K562 (cell line): ENCODE measurements around the gene PMF1. TPM values are rescaled to one million over a fixed set of nuclear protein-coding genes. Genes with fewer than 3 reads are reported as not detected.

Source experiments
- BHLHE40 ChIP-seq: IDR thresholded peaks from 2 replicates; pipeline ENCODE4 v1.6.1; 2011; ENCODE audit warnings: low read length, improper control_type of control experiment
- CBX8 ChIP-seq: fragments of 200-600 bp; sonication (generic); IDR thresholded peaks from 2 replicates; pipeline ENCODE4 v1.6.1; 2012; ENCODE audit warnings: borderline replicate concordance, mixed run types, low read depth, mild to moderate bottlenecking, moderate library complexity, mixed read lengths, low read length, control low read depth, inconsistent platforms; ENCODE audit not compliant: poor library complexity, severe bottlenecking; ENCODE audit errors: extremely low read depth
- CREM ChIP-seq: IDR thresholded peaks from 2 replicates; pipeline ENCODE4 v1.6.1; 2014; ENCODE audit warnings: antibody characterized with exemption, low read depth
- HDAC3 ChIP-seq: fragments of 450-650 bp; IDR thresholded peaks from 2 replicates; pipeline ENCODE4 v1.6.1; 2018; ENCODE audit warnings: borderline replicate concordance, mild to moderate bottlenecking, moderate library complexity; ENCODE audit not compliant: partially characterized antibody
- MEF2A ChIP-seq: IDR thresholded peaks from 2 replicates; pipeline ENCODE4 v1.6.1; 2011; ENCODE audit warnings: low read depth, mild to moderate bottlenecking, low read length, moderate library complexity; ENCODE audit not compliant: control insufficient read depth
- MEF2D ChIP-seq: conservative IDR thresholded peaks from 2 replicates; pipeline ENCODE4 v1.6.1; 2016; ENCODE audit warnings: low read depth, missing genetic modification characterization, missing compliant biosample characterization
- MYC ChIP-seq, 2 experiments: fragments of 250-450 bp in 1 of 2; sonication (Bioruptor Pico) in 1 of 2; IDR thresholded peaks; 2 replicates each; pipeline versions ENCODE4 v1.5.1 to v1.6.1; 2012 to 2021; ENCODE audit warnings: low read depth in 2 of 2, borderline replicate concordance in 1 of 2, improper control_type of control experiment in 1 of 2, low read length in 1 of 2, mild to moderate bottlenecking in 1 of 2, moderate library complexity in 1 of 2
- NCOR1 ChIP-seq: fragments of 450-650 bp; IDR thresholded peaks from 2 replicates; pipeline ENCODE4 v1.6.1; 2016; ENCODE audit warnings: mild to moderate bottlenecking, moderate library complexity
- PKNOX1 ChIP-seq: fragments of 450-650 bp; IDR thresholded peaks from 2 replicates; pipeline ENCODE4 v1.6.1; 2016
- POLR2A ChIP-seq: fragments of 450-650 bp; conservative IDR thresholded peaks from 2 replicates; pipeline ENCODE4 v1.6.1; 2016
- RBBP5 ChIP-seq: fragments of 200-600 bp; sonication (generic); IDR thresholded peaks from 2 replicates; pipeline ENCODE4 v1.6.1; 2012; ENCODE audit warnings: borderline replicate concordance, mild to moderate bottlenecking, low read length, control low read depth, inconsistent platforms; ENCODE audit not compliant: insufficient read depth, poor library complexity, severe bottlenecking
- RNF2 ChIP-seq: sonication (generic); IDR thresholded peaks from 2 replicates; pipeline ENCODE4 v1.6.1; 2016
- SAP30 ChIP-seq: fragments of 200-600 bp; sonication (generic); IDR thresholded peaks from 2 replicates; pipeline ENCODE4 v1.6.1; 2012; ENCODE audit warnings: borderline replicate concordance, low read depth, mild to moderate bottlenecking, moderate library complexity, low read length, control low read depth, inconsistent platforms; ENCODE audit not compliant: insufficient read depth, poor library complexity, severe bottlenecking
- TAL1 ChIP-seq: fragments of 450-650 bp; IDR thresholded peaks from 2 replicates; pipeline ENCODE4 v1.6.1; 2016; ENCODE audit warnings: mild to moderate bottlenecking
- TCF3 ChIP-seq: sonication (generic); formaldehyde crosslinking; IDR thresholded peaks from 2 replicates; pipeline ENCODE4 v1.4.0; 2020; ENCODE audit warnings: mild to moderate bottlenecking, missing genetic modification reagents
- USF1 ChIP-seq: sonication (generic); formaldehyde crosslinking; IDR thresholded peaks from 2 replicates; pipeline ENCODE4 v1.9.0; 2022; ENCODE audit warnings: mild to moderate bottlenecking, missing genetic modification reagents
- polyA plus RNA-seq, 8 experiments: library from polyadenylated mRNA; depleted of rRNA in 4 of 8; stranded (reverse) in 5 of 8; unstranded in 3 of 8; fragments of >200 nt; fragmentation: Nextera tagmentation in 2 of 8; fragmentation: Illumina TruSeq in 1 of 8; extraction: Ambion mirVana in 2 of 8; extraction: Trizol in 1 of 8; gene quantifications; 2 replicates each; pipeline versions ENCODE4 v1.2.1 to v1.2.3, GENCODE V29; 2011 to 2014; ENCODE audit warnings: inconsistent platforms in 1 of 8, missing spikeins in 1 of 8
- total RNA-seq, 7 experiments: library from RNA; depleted of rRNA in 6 of 7; stranded (reverse); fragments of >200 nt in 6 of 7; fragmentation: Illumina TruSeq in 2 of 7; extraction: Trizol in 2 of 7; gene quantifications; 2 replicates each; pipeline versions ENCODE4 v1.2.1 to v1.2.3, GENCODE V29; 2011 to 2021; ENCODE audit warnings: low replicate concordance in 1 of 7
- TF ChIP-seq, protein P1 (sequence below), 2 experiments: fragments of 450-650 bp; conservative IDR thresholded peaks; 2 replicates each; pipeline ENCODE4 v1.6.1; 2017; ENCODE audit warnings: mild to moderate bottlenecking in 2 of 2, moderate library complexity in 2 of 2
- TF ChIP-seq, protein P2 (sequence below): fragments of 450-650 bp; IDR thresholded peaks from 2 replicates; pipeline ENCODE4 v1.6.1; 2018; ENCODE audit not compliant: partially characterized antibody
- TF ChIP-seq, protein P3 (sequence below): conservative IDR thresholded peaks from 2 replicates; pipeline ENCODE4 v1.6.1; 2011; ENCODE audit warnings: low read depth, mild to moderate bottlenecking, low read length; ENCODE audit not compliant: control insufficient read depth

PMF1 gene
- total and polyA plus RNA-seq, 9 of the 15 experiments (the other 6 are each of a cell fraction or from before 2014, with no cell fraction given): 9.4 to 92.9 (median 71.0) TPM

GRCh38 chr1:156281281-156281680 lies 68.5 kb downstream of the PMF1 start (continued):
- TF ChIP-seq, protein P1, sequence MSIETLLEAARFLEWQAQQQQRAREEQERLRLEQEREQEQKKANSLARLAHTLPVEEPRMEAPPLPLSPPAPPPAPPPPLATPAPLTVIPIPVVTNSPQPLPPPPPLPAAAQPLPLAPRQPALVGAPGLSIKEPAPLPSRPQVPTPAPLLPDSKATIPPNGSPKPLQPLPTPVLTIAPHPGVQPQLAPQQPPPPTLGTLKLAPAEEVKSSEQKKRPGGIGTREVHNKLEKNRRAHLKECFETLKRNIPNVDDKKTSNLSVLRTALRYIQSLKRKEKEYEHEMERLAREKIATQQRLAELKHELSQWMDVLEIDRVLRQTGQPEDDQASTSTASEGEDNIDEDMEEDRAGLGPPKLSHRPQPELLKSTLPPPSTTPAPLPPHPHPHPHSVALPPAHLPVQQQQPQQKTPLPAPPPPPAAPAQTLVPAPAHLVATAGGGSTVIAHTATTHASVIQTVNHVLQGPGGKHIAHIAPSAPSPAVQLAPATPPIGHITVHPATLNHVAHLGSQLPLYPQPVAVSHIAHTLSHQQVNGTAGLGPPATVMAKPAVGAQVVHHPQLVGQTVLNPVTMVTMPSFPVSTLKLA (conservative IDR thresholded peaks at IDR 0.05): peak; percentile 99
- TF ChIP-seq, protein P2, sequence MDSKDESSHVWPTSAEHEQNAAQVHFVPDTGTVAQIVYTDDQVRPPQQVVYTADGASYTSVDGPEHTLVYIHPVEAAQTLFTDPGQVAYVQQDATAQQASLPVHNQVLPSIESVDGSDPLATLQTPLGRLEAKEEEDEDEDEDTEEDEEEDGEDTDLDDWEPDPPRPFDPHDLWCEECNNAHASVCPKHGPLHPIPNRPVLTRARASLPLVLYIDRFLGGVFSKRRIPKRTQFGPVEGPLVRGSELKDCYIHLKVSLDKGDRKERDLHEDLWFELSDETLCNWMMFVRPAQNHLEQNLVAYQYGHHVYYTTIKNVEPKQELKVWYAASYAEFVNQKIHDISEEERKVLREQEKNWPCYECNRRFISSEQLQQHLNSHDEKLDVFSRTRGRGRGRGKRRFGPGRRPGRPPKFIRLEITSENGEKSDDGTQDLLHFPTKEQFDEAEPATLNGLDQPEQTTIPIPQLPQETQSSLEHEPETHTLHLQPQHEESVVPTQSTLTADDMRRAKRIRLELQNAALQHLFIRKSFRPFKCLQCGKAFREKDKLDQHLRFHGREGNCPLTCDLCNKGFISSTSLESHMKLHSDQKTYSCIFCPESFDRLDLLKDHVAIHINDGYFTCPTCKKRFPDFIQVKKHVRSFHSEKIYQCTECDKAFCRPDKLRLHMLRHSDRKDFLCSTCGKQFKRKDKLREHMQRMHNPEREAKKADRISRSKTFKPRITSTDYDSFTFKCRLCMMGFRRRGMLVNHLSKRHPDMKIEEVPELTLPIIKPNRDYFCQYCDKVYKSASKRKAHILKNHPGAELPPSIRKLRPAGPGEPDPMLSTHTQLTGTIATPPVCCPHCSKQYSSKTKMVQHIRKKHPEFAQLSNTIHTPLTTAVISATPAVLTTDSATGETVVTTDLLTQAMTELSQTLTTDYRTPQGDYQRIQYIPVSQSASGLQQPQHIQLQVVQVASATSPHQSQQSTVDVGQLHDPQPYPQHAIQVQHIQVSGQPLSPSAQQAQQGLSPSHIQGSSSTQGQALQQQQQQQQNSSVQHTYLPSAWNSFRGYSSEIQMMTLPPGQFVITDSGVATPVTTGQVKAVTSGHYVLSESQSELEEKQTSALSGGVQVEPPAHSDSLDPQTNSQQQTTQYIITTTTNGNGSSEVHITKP: peak; percentile 88
- TF ChIP-seq POLR2A (no peak), CREM (peak; percentile 72), USF1 (CRISPR knock-in tag) (peak; percentile 78), HDAC3 (peak; percentile 32), MEF2A (peak; percentile 99), PKNOX1 (peak; percentile 63), CBX8 (no peak), TCF3 (peak; percentile 8; the same call in 1 of the 2 replicates), RBBP5 (no peak), BHLHE40 (peak; percentile 97), MYC (IDR thresholded peaks at IDR 0.05; ENCODE audit: low read depth, low read length) (peak; percentile 74), MYC (CRISPR knock-in tag; IDR thresholded peaks at IDR 0.05; ENCODE audit: borderline replicate concordance, low read depth) (no peak), TAL1 (no peak), MEF2D (tag) (peak; percentile 94), NCOR1 (peak; percentile 51), RNF2 (no peak), SAP30 (peak; percentile 95)
- TF ChIP-seq, protein P3, sequence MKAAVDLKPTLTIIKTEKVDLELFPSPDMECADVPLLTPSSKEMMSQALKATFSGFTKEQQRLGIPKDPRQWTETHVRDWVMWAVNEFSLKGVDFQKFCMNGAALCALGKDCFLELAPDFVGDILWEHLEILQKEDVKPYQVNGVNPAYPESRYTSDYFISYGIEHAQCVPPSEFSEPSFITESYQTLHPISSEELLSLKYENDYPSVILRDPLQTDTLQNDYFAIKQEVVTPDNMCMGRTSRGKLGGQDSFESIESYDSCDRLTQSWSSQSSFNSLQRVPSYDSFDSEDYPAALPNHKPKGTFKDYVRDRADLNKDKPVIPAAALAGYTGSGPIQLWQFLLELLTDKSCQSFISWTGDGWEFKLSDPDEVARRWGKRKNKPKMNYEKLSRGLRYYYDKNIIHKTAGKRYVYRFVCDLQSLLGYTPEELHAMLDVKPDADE: peak; percentile 95
